ENCODE measurements around the gene POLR1F. TPM values are rescaled to one million over a fixed set of nuclear protein-coding genes. Genes with fewer than 3 reads are reported as not detected.

POLR1F gene
- total RNA-seq, 1 experiment from 2014 or later: 24.9 TPM

DNA sequence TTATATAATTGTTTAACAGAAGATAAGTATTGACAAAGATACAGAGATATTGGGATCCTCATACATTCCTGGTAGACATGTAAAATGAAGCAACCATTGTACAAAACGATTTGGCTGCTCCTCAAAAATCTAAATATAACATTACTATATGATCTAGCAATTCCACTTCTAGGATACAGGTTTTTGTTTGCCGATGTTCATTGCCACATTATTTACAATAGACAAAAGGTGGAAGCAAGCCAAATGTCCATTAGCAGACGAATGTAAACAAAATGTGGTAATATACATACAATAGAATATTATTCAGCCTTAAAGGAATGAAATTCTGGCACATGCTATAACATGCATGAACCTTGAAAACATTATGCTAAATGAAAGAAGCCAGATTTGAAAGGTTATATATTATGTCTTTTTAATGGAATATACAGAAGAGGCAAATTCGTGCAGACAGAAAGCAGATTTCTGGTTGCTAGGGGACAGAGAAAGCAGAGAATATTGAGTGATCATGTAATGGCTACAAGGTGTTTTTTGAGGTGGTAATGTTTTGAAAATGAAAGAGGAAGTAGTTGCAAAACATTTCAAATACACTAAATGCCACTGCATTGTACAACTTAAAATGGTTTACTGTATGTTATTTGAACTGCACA, 44.9 kb downstream of the POLR1F start:
- Histone ChIP-seq H3K27ac (ENCODE audit: insufficient read length, low read depth, low read length) (no peak overlapping the region), H3K4me2 (ENCODE audit: insufficient read depth, insufficient read length, low read length) (no peak overlapping the region), H3K79me1 (ENCODE audit: insufficient read depth, low read depth, low read length, poor library complexity, severe bottlenecking) (no peaks in the 10 kb centered on the region), H3K9ac (ENCODE audit: extremely low read depth, insufficient read length, low read length) (no peak overlapping the region), H3K4me1 (ENCODE audit: insufficient read depth, low read length) (no peaks in the 10 kb centered on the region), H4K91ac (ENCODE audit: insufficient read length, low read depth, low read length) (no peak overlapping the region), H2BK15ac (ENCODE audit: low read depth, low read length) (no peak overlapping the region), H3K18ac (ENCODE audit: insufficient read length, low read depth, low read length) (no peak overlapping the region), H4K5ac (ENCODE audit: insufficient read length, low read depth, low read length) (no peak overlapping the region), H3K27me3 (ENCODE audit: insufficient read depth, low read length) (no peaks in the 10 kb centered on the region), H4K8ac (replicated peaks; ENCODE audit: insufficient read length, low read depth, low read length) (no peak overlapping the region), H2BK12ac (ENCODE audit: insufficient read length, low read depth, low read length) (no peak overlapping the region), H3K14ac (ENCODE audit: insufficient read depth, low read length) (no peak overlapping the region), H4K20me1 (ENCODE audit: control insufficient read depth, insufficient read depth, insufficient read length) (no peaks in the 10 kb centered on the region), H3K4ac (ENCODE audit: low read depth, low read length) (no peak overlapping the region), H2BK5ac (ENCODE audit: insufficient read length, low read length) (no peak overlapping the region), H3K23ac (ENCODE audit: insufficient read length, low read depth, low read length) (no peak overlapping the region), H3K9me3 (ENCODE audit: control insufficient read depth, low read depth, low read length) (no peaks in the 10 kb centered on the region), H2AFZ (ENCODE audit: low read length) (no peak overlapping the region), H2BK20ac (ENCODE audit: low read depth, low read length, poor library complexity, severe bottlenecking) (no peak overlapping the region), H2BK120ac (ENCODE audit: low read depth, low read length, poor library complexity, severe bottlenecking) (no peak overlapping the region), H3K56ac (ENCODE audit: insufficient read length, low read depth, low read length) (no peak overlapping the region), H3T11ph (ENCODE audit: low read length) (no peak overlapping the region), H3K79me2 (ENCODE audit: insufficient read depth, low read length) (no peaks in the 10 kb centered on the region), H3K23me2 (ENCODE audit: insufficient read length, low read depth, low read length, poor library complexity, severe bottlenecking) (no peaks in the 10 kb centered on the region), H2AK5ac (ENCODE audit: insufficient read length, low read length) (no peak overlapping the region)
- Mint-ChIP-seq H3K27me3 (ENCODE audit: low read depth) (no peaks in the 10 kb centered on the region; the same call in 1 of the 2 replicates), H3K27ac (no peak overlapping the region), H3K4me1 (no peaks in the 10 kb centered on the region), H3K9me3 (no peaks in the 10 kb centered on the region), H3K4me3 (no peak overlapping the region), H3K36me3 (ENCODE audit: insufficient read depth in 1 of 3, low read depth in 3 of 3) (peaks cover 0 to 2% (median 0%) of the 10 kb centered on the region in 3 experiments; a peak in 1 of 7 replicates)
- no CpG with 5 or more reads among the region's 4 CpGs for WGBS (ENCODE audit: extremely low coverage, insufficient read length, low lambda C conversion rate)
- DNase-seq: no peak
- TF ChIP-seq, protein P1, sequence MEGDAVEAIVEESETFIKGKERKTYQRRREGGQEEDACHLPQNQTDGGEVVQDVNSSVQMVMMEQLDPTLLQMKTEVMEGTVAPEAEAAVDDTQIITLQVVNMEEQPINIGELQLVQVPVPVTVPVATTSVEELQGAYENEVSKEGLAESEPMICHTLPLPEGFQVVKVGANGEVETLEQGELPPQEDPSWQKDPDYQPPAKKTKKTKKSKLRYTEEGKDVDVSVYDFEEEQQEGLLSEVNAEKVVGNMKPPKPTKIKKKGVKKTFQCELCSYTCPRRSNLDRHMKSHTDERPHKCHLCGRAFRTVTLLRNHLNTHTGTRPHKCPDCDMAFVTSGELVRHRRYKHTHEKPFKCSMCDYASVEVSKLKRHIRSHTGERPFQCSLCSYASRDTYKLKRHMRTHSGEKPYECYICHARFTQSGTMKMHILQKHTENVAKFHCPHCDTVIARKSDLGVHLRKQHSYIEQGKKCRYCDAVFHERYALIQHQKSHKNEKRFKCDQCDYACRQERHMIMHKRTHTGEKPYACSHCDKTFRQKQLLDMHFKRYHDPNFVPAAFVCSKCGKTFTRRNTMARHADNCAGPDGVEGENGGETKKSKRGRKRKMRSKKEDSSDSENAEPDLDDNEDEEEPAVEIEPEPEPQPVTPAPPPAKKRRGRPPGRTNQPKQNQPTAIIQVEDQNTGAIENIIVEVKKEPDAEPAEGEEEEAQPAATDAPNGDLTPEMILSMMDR (conservative IDR thresholded peaks at IDR 0.05): no peak

Data from H9 (cell line).